OCI-LY1 (cell line): ENCODE measurements around the gene PEX13.
"Not testable (repeated sequence)": the region's sequence is repeated elsewhere in the genome, so short reads cannot be mapped to it uniquely, and the experiment has no call there.

Experiments
- H2AFZ ChIP-seq: fragments of 200-600 bp; sonication (generic), shearing (Covaris generic); 2 replicates; pipeline ENCODE4 v1.6.0; 2014; ENCODE audit warnings: antibody characterized with exemption, mild to moderate bottlenecking, low read length
- H3F3A ChIP-seq: fragments of 200-600 bp; sonication (generic), shearing (Covaris generic); 2 replicates; pipeline ENCODE4 v1.6.0; 2014; ENCODE audit warnings: mild to moderate bottlenecking, antibody characterized with exemption, low read length, moderate library complexity; ENCODE audit not compliant: insufficient read depth
- H3K27ac ChIP-seq: fragments of 200-600 bp; sonication (generic); 2 replicates; pipeline ENCODE4 v1.5.1; 2014; ENCODE audit warnings: low read length, mixed run types, mild to moderate bottlenecking, low read depth; ENCODE audit not compliant: poor library complexity, severe bottlenecking
- H3K27me3 ChIP-seq: fragments of 200-600 bp; sonication (generic); 2 replicates; pipeline ENCODE4 v1.6.0; 2014; ENCODE audit warnings: antibody characterized with exemption, mild to moderate bottlenecking, low read length, moderate library complexity; ENCODE audit not compliant: insufficient read depth
- H3K36me3 ChIP-seq: fragments of 200-600 bp; sonication (generic); 2 replicates; pipeline ENCODE4 v1.6.1; 2014; ENCODE audit warnings: mild to moderate bottlenecking, antibody characterized with exemption, low read length, moderate library complexity, mixed read lengths; ENCODE audit not compliant: insufficient read depth
- H3K4me1 ChIP-seq: fragments of 200-600 bp; sonication (generic); 2 replicates; pipeline ENCODE4 v1.5.1; 2014; ENCODE audit warnings: mild to moderate bottlenecking, low read length, moderate library complexity; ENCODE audit not compliant: insufficient read depth, severe bottlenecking
- H3K4me2 ChIP-seq: fragments of 200-600 bp; sonication (generic), shearing (Covaris generic); 2 replicates; pipeline ENCODE4 v1.6.1; 2014; ENCODE audit warnings: low read length
- H3K4me3 ChIP-seq: fragments of 200-600 bp; sonication (generic); 2 replicates; pipeline ENCODE4 v1.5.1; 2014; ENCODE audit warnings: low read length, low read depth, mild to moderate bottlenecking, mixed read lengths; ENCODE audit not compliant: poor library complexity, severe bottlenecking
- H3K79me2 ChIP-seq: fragments of 200-600 bp; shearing (Covaris generic); 2 replicates; pipeline ENCODE4 v1.6.1; 2016; ENCODE audit warnings: mixed run types, low read length, mixed read lengths; ENCODE audit not compliant: insufficient read depth
- H3K9ac ChIP-seq: fragments of 200-600 bp; sonication (generic), shearing (Covaris generic); 2 replicates; pipeline ENCODE4 v1.6.1; 2014; ENCODE audit warnings: mild to moderate bottlenecking, low read length, mixed read lengths
- H3K9me2 ChIP-seq: fragments of 200-600 bp; sonication (generic), shearing (Covaris generic); 2 replicates; pipeline ENCODE4 v1.6.1; 2014; ENCODE audit warnings: low read depth, mild to moderate bottlenecking, low read length, mixed read lengths
- H3K9me3 ChIP-seq: fragments of 200-600 bp; shearing (Covaris generic); 2 replicates; pipeline ENCODE4 v1.6.1; 2014; ENCODE audit warnings: low read length, mixed read lengths
- H4K20me1 ChIP-seq: fragments of 200-600 bp; sonication (generic), shearing (Covaris generic); 2 replicates; pipeline ENCODE4 v1.6.0; 2016; ENCODE audit warnings: mild to moderate bottlenecking, low read length; ENCODE audit not compliant: insufficient read depth
- EZH2 ChIP-seq: fragments of 200-600 bp; sonication (generic), shearing (Covaris generic); IDR thresholded peaks from 2 replicates; pipeline ENCODE4 v1.8.0; 2017; ENCODE audit warnings: borderline replicate concordance, mixed run types, mild to moderate bottlenecking, antibody characterized with exemption, low read length, moderate library complexity, mixed read lengths
- TF ChIP-seq, protein P1 (sequence below): fragments of 200-600 bp; sonication (generic), shearing (Covaris generic); IDR thresholded peaks from 2 replicates; pipeline ENCODE4 v1.5.1; 2017; ENCODE audit warnings: mild to moderate bottlenecking, antibody characterized with exemption, low read length, moderate library complexity, mixed read lengths

PEX13 gene

DNA sequence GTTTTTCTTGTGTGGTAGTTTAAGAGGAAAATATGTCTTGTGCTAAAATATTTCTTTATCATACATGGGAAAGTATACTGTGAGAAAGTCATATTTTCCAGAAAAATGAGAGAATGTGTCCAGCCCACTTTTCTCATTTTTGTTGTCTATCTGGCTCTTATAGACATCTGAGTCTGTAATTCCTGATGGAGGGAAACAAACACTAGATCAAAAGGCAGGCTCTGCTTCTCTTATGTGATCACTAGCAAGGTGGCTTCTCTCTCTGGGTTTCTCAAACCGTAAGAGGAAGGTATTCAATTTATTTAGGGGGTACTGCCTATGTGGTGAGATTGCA is 40.0 kb upstream of the PEX13 start:
- Histone ChIP-seq H3K36me3 (no peaks in the 10 kb centered on the region), H3K9me2 (no peaks in the 10 kb centered on the region), H3K27ac (peak overlapping the region; percentile 66), H3K9me3 (no peaks in the 10 kb centered on the region), H4K20me1 (no peaks in the 10 kb centered on the region), H3K4me2 (no peak overlapping the region), H3F3A (peaks cover 4% of the 10 kb centered on the region), H3K79me2 (no peaks in the 10 kb centered on the region), H2AFZ (no peak overlapping the region), H3K27me3 (no peaks in the 10 kb centered on the region), H3K9ac (no peak overlapping the region), H3K4me1 (peaks cover 68% of the 10 kb centered on the region), H3K4me3 (no peak overlapping the region)
- no peak for TF ChIP-seq EZH2
- TF ChIP-seq, protein P1, sequence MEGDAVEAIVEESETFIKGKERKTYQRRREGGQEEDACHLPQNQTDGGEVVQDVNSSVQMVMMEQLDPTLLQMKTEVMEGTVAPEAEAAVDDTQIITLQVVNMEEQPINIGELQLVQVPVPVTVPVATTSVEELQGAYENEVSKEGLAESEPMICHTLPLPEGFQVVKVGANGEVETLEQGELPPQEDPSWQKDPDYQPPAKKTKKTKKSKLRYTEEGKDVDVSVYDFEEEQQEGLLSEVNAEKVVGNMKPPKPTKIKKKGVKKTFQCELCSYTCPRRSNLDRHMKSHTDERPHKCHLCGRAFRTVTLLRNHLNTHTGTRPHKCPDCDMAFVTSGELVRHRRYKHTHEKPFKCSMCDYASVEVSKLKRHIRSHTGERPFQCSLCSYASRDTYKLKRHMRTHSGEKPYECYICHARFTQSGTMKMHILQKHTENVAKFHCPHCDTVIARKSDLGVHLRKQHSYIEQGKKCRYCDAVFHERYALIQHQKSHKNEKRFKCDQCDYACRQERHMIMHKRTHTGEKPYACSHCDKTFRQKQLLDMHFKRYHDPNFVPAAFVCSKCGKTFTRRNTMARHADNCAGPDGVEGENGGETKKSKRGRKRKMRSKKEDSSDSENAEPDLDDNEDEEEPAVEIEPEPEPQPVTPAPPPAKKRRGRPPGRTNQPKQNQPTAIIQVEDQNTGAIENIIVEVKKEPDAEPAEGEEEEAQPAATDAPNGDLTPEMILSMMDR: no peak

DNA sequence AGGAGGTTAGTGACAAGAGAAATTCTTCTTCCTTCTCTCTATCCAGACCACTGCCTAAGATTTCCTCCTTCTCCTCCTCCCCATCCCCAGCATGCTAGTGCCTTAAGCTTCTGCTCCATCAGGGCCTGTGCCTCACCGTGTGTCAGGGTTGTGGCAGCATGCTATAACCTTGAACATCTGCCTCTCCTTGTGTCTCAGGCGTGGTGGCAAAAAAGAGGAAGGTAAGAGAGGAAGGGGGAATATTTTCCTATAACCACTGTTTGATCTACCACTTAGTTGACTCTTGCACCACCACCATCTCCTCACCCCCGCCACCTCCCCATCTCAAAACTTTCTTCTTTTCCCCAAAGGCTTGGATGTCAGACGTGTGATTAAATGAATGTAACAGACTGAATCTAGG is 38.3 kb upstream of the PEX13 start:
- Histone ChIP-seq H3K36me3 (no peaks in the 10 kb centered on the region), H3K9ac (peak overlapping the region; percentile 28; the same call in 1 of the 2 replicates), H3K9me3 (no peaks in the 10 kb centered on the region), H3K4me2 (peak overlapping the region; percentile 41; the same call in 1 of the 2 replicates), H3K9me2 (no peaks in the 10 kb centered on the region), H3K27me3 (no peaks in the 10 kb centered on the region), H3K4me3 (no peak overlapping the region), H3K79me2 (no peaks in the 10 kb centered on the region), H3F3A (peaks cover 3% of the 10 kb centered on the region), H2AFZ (no peak overlapping the region), H3K4me1 (peaks cover 60% of the 10 kb centered on the region), H3K27ac (peak overlapping the region; percentile 79), H4K20me1 (no peaks in the 10 kb centered on the region)
- TF ChIP-seq EZH2: no peak
- TF ChIP-seq, protein P1: no peak

DNA sequence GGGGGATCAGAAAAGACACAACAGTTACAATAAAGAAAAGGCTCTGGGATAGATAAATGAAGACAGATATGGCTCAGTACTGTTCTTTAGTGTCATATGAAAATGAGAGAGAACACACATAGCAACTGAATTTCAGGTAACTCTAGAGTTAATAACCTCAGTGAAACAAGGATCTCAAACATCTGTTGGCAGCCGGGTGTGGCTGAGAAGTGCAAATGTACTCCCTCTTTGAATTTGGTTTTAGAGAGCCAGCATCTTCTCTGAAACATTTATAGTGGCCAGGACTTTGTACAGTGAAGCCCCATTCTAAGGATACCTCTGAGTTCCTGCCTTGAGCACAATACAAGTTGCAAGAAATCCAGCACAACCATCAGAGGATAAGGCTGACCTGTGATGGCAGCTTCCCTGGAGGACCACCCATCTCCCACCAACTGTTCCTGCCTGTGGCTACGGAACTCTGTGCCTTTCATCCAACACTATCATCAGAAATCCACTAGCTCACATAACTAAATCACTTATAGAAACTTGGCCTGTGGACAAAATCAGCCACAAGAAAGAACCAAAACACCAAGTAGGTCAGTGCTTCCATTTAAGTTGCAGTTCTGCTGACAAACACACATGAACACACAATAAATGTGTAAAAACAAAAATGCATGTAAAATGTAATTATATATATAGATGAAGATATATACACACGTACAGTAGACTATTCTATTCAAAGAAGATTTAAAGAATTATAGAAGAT is 37.3 kb upstream of the PEX13 start:
- H3K9me3 ChIP-seq: no peaks in the 10 kb centered on the region
- H4K20me1 ChIP-seq: no peaks in the 10 kb centered on the region
- no peaks in the 10 kb centered on the region for H3K27me3 ChIP-seq
- TF ChIP-seq, protein P1: no peak
- no peak for TF ChIP-seq EZH2
- no peaks in the 10 kb centered on the region for H3K36me3 ChIP-seq
- H3K4me2 ChIP-seq: peak overlapping the region; percentile 41
- H3K9ac ChIP-seq: peak overlapping the region; percentile 28; the same call in 1 of the 2 replicates
- no peaks in the 10 kb centered on the region for H3K79me2 ChIP-seq
- peak overlapping the region; percentile 79 for H3K27ac ChIP-seq
- peaks cover 3% of the 10 kb centered on the region for H3F3A ChIP-seq
- H3K9me2 ChIP-seq: no peaks in the 10 kb centered on the region
- H3K4me1 ChIP-seq: peaks cover 70% of the 10 kb centered on the region
- H3K4me3 ChIP-seq: no peak overlapping the region
- no peak overlapping the region for H2AFZ ChIP-seq

DNA sequence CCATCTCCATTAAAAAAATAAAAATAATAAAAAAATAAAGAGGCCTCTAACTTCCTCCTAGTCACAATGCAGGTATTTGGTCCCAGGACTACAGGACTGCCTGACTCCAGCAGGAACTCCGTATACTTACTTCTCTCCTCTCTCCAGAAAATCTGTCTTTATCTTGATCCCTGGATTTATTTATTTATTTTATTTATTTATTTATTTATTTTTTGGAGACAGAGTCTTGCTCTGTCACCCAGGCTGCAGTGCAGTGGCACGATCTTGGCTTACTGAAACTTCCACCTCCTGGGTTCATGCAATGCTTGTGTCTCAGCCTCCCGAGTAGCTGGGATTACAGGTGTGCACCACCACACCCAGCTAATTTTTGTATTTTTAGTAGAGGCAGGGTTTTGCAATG is 35.5 kb upstream of the PEX13 start:
- H3K27ac ChIP-seq, H3K79me2 ChIP-seq, H3K4me3 ChIP-seq, H2AFZ ChIP-seq, H3K36me3 ChIP-seq, H3K9me2 ChIP-seq, H3K27me3 ChIP-seq, H3K9me3 ChIP-seq, H4K20me1 ChIP-seq, H3K4me2 ChIP-seq, H3F3A ChIP-seq, H3K9ac ChIP-seq: not testable (repeated sequence)
- H3K4me1 ChIP-seq: peaks cover 70% of the 10 kb centered on the region
